ENCODE data around the gene PADI4. TPM values are rescaled to one million over a fixed set of nuclear protein-coding genes. Genes with fewer than 3 reads are reported as not detected.

The PADI4 gene
- total RNA-seq, 1 donor = not detected

GRCh38 chr1:17346046-17346789 lies 38.2 kb downstream of the PADI4 start:
- H3K9me3 ChIP-seq (ENCODE audit: low read depth, low read length) = no peaks in the 10 kb centered on the region
- H4K20me1 ChIP-seq (ENCODE audit: insufficient read depth, low read length) = no peaks in the 10 kb centered on the region
- no peaks in the 10 kb centered on the region for H3K4me1 ChIP-seq (ENCODE audit: insufficient read depth, low read length)
- H3K79me2 ChIP-seq (ENCODE audit: insufficient read depth, low read length) = no peaks in the 10 kb centered on the region
- no peak for DNase-seq (ENCODE audit: insufficient read length, low spot score, missing footprints)
- H3K4me3 ChIP-seq (ENCODE audit: insufficient read depth, low read length) = no peak overlapping the region
- no peak overlapping the region for H3K27ac ChIP-seq (ENCODE audit: low read depth, low read length)
- no peaks in the 10 kb centered on the region for H3K36me3 ChIP-seq (ENCODE audit: insufficient read depth, low read length)
- H3K27me3 ChIP-seq (ENCODE audit: insufficient read depth, low read length) = no peaks in the 10 kb centered on the region
- H2AFZ ChIP-seq (ENCODE audit: low read length) = no peak overlapping the region
- H3K4me2 ChIP-seq (ENCODE audit: insufficient read depth, low read length) = no peak overlapping the region
- no peak for TF ChIP-seq CTCF (IDR thresholded peaks at IDR 0.05; ENCODE audit: extremely low read depth, low read depth, low read length)

GRCh38 chr1:17347769-17348592 lies 40.0 kb downstream of the PADI4 start:
- Histone ChIP-seq H3K27me3 (ENCODE audit: insufficient read depth, low read length) (peaks cover 10% of the 10 kb centered on the region), H3K36me3 (ENCODE audit: insufficient read depth, low read length) (no peaks in the 10 kb centered on the region), H3K4me3 (ENCODE audit: insufficient read depth, low read length) (no peak overlapping the region), H3K9me3 (ENCODE audit: low read depth, low read length) (no peaks in the 10 kb centered on the region), H3K4me2 (ENCODE audit: insufficient read depth, low read length) (no peak overlapping the region), H3K4me1 (ENCODE audit: insufficient read depth, low read length) (no peaks in the 10 kb centered on the region), H3K79me2 (ENCODE audit: insufficient read depth, low read length) (no peaks in the 10 kb centered on the region), H3K27ac (ENCODE audit: low read depth, low read length) (no peak overlapping the region), H4K20me1 (ENCODE audit: insufficient read depth, low read length) (no peaks in the 10 kb centered on the region), H2AFZ (ENCODE audit: low read length) (peak overlapping the region; percentile 15)
- no peak for TF ChIP-seq CTCF (IDR thresholded peaks at IDR 0.05; ENCODE audit: extremely low read depth, low read depth, low read length)
- DNase-seq (ENCODE audit: insufficient read length, low spot score, missing footprints) = peak; percentile 80

- no peaks in the 10 kb centered on the region for H3K4me1 ChIP-seq (ENCODE audit: insufficient read depth, low read length)
- H3K36me3 ChIP-seq (ENCODE audit: insufficient read depth, low read length) = no peaks in the 10 kb centered on the region
- H2AFZ ChIP-seq (ENCODE audit: low read length) = no peak overlapping the region
- H3K9me3 ChIP-seq (ENCODE audit: low read depth, low read length) = no peaks in the 10 kb centered on the region
- H3K27ac ChIP-seq (ENCODE audit: low read depth, low read length) = no peak overlapping the region
- no peak overlapping the region for H3K4me3 ChIP-seq (ENCODE audit: insufficient read depth, low read length)
- peaks cover 15% of the 10 kb centered on the region for H3K27me3 ChIP-seq (ENCODE audit: insufficient read depth, low read length)
- no peak for DNase-seq (ENCODE audit: insufficient read length, low spot score, missing footprints)
- H4K20me1 ChIP-seq (ENCODE audit: insufficient read depth, low read length) = no peaks in the 10 kb centered on the region
- TF ChIP-seq CTCF (IDR thresholded peaks at IDR 0.05; ENCODE audit: extremely low read depth, low read depth, low read length) = no peak
- no peak overlapping the region for H3K4me2 ChIP-seq (ENCODE audit: insufficient read depth, low read length)
- no peaks in the 10 kb centered on the region for H3K79me2 ChIP-seq (ENCODE audit: insufficient read depth, low read length)
Measured at GRCh38 chr1:17348593-17349234, 40.7 kb downstream of the PADI4 start.

GRCh38 chr1:17350083-17350482 lies 42.1 kb downstream of the PADI4 start:
- H4K20me1 ChIP-seq (ENCODE audit: insufficient read depth, low read length) = no peaks in the 10 kb centered on the region
- H3K4me3 ChIP-seq (ENCODE audit: insufficient read depth, low read length) = no peak overlapping the region
- no peaks in the 10 kb centered on the region for H3K4me1 ChIP-seq (ENCODE audit: insufficient read depth, low read length)
- no peaks in the 10 kb centered on the region for H3K9me3 ChIP-seq (ENCODE audit: low read depth, low read length)
- H3K27me3 ChIP-seq (ENCODE audit: insufficient read depth, low read length) = peaks cover 15% of the 10 kb centered on the region
- H3K79me2 ChIP-seq (ENCODE audit: insufficient read depth, low read length) = no peaks in the 10 kb centered on the region
- H3K4me2 ChIP-seq (ENCODE audit: insufficient read depth, low read length) = no peak overlapping the region
- no peak for DNase-seq (ENCODE audit: insufficient read length, low spot score, missing footprints)
- H3K27ac ChIP-seq (ENCODE audit: low read depth, low read length) = no peak overlapping the region
- no peaks in the 10 kb centered on the region for H3K36me3 ChIP-seq (ENCODE audit: insufficient read depth, low read length)
- no peak for TF ChIP-seq CTCF (IDR thresholded peaks at IDR 0.05; ENCODE audit: extremely low read depth, low read depth, low read length)
- no peak overlapping the region for H2AFZ ChIP-seq (ENCODE audit: low read length)

Measured in osteoblast (primary cell).